ENCODE data around the gene PDPR.
"Not testable (repeated sequence)": the region's sequence is repeated elsewhere in the genome, so short reads cannot be mapped to it uniquely, and the experiment has no call there.

DNA sequence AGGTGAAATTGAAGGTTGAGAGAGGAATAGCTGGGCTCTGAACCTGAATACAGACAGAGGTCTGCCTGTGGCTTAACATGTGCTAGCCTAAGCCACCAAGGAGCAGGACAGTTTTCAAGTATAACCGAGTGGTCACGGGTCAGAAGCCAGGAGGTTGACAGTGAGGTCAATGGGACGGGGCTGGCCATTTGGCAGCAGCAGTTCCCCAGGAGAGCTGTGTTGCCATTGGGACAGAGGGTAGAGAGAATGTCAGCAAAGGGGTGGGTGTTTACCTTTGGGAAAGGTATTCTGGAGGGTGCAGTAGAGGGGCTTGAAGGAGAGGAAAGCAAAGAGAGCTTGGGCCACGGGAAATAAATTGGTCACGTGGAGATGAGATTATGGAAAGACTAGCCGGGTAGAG, 4.2 kb downstream of the PDPR start:
- not testable (repeated sequence) for TF ChIP-seq POLR2AphosphoS5 (IDR thresholded peaks at IDR 0.05; ENCODE audit: low read depth, low read length); TAF1 (IDR thresholded peaks at IDR 0.05; ENCODE audit: borderline replicate concordance, low read depth, low read length)

Measured in GM12892 (cell line).